ENCODE results near the gene ZRANB3. TPM values are rescaled to one million over a fixed set of nuclear protein-coding genes. Genes with fewer than 3 reads are reported as not detected.

ZRANB3 gene
- total and polyA plus RNA-seq, 9 donors, result 2.6 to 11.4 (median 7.1) TPM

GRCh38 chr2:135097532-135098231 is 433.3 kb downstream of the ZRANB3 start:
- Histone ChIP-seq H3K27me3 (no peaks in the 10 kb centered on the region), H3K4me1 (ENCODE audit: insufficient read depth) (peaks cover 1% of the 10 kb centered on the region), H3K9me3 (no peaks in the 10 kb centered on the region), H3K36me3 (no peaks in the 10 kb centered on the region), H3K4me3 (no peak overlapping the region), H3K27ac (no peak overlapping the region)
- no peak for DNase-seq
- no peak for TF ChIP-seq POLR2A (IDR thresholded peaks at IDR 0.05)
- TF ChIP-seq EP300 (IDR thresholded peaks at IDR 0.05), result no peak
- TF ChIP-seq, protein P1, sequence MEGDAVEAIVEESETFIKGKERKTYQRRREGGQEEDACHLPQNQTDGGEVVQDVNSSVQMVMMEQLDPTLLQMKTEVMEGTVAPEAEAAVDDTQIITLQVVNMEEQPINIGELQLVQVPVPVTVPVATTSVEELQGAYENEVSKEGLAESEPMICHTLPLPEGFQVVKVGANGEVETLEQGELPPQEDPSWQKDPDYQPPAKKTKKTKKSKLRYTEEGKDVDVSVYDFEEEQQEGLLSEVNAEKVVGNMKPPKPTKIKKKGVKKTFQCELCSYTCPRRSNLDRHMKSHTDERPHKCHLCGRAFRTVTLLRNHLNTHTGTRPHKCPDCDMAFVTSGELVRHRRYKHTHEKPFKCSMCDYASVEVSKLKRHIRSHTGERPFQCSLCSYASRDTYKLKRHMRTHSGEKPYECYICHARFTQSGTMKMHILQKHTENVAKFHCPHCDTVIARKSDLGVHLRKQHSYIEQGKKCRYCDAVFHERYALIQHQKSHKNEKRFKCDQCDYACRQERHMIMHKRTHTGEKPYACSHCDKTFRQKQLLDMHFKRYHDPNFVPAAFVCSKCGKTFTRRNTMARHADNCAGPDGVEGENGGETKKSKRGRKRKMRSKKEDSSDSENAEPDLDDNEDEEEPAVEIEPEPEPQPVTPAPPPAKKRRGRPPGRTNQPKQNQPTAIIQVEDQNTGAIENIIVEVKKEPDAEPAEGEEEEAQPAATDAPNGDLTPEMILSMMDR (IDR thresholded peaks at IDR 0.05), result no peak
- 96% methylated on average over 2 of the region's 2 CpGs for WGBS, 3 donors
- intact Hi-C loops (cut with DNase I), result no loop called here

DNA sequence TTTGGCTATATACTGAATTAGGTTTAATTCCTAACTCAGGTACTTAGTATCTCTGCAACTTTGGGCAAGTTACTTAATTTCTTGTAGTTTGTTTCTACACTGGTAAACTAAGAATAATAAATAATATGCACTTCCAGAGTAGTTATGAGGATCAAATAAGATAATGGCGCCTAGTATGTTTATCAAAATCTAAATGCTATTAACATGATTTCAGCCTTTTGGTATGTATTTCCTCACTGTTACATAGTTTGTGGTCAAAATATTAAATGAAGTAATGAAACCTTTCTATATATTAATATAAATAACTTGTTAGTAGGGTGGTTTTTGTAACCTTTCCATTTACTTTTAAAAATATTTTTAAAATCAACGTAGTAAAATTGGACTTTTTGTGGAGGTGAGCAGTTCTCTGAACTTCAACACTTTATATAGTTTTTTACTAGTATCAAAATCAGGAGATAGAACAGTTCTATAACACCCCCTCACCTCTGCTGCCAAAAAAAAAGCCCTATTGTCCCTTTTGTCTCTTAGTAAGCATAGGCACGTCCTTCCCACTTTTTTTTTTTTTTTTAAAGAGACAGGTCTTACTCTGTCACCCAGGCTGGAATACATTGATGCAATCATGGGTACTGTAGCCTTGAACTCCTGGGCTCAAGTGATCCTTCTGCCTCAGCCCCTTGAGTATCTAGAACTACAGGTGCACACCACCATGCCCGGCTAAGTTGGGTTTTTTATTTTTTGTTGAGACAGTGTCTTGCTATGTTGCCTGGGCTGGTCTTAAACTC is 434.2 kb downstream of the ZRANB3 start:
- Histone ChIP-seq H3K27me3 (no peaks in the 10 kb centered on the region), H3K4me1 (ENCODE audit: insufficient read depth) (peaks cover 1% of the 10 kb centered on the region), H3K4me3 (no peak overlapping the region), H3K9me3 (no peaks in the 10 kb centered on the region), H3K36me3 (no peaks in the 10 kb centered on the region), H3K27ac (no peak overlapping the region)
- TF ChIP-seq EP300 (IDR thresholded peaks at IDR 0.05) (no peak), POLR2A (IDR thresholded peaks at IDR 0.05) (no peak)
- TF ChIP-seq, protein P1 (IDR thresholded peaks at IDR 0.05), result no peak
- DNase-seq, result no peak
- intact Hi-C loops (cut with DNase I), result no loop called here
- 53 to 73% (median 65%) methylated on average over 4 of the region's 4 CpGs for WGBS, 3 donors

- no peaks in the 10 kb centered on the region for H3K36me3 ChIP-seq
- WGBS, 3 donors, result 95 to 98% (median 97%) methylated on average over 3 of the region's 3 CpGs
- no peaks in the 10 kb centered on the region for H3K27me3 ChIP-seq
- H3K9me3 ChIP-seq, result no peaks in the 10 kb centered on the region
- DNase-seq, result no peak
- no peak overlapping the region for H3K27ac ChIP-seq
- intact Hi-C loops (cut with DNase I), result no loop called here
- no peak overlapping the region for H3K4me3 ChIP-seq
- TF ChIP-seq POLR2A (IDR thresholded peaks at IDR 0.05) (no peak), EP300 (IDR thresholded peaks at IDR 0.05) (no peak)
- TF ChIP-seq, protein P1 (IDR thresholded peaks at IDR 0.05), result no peak
- peaks cover 1% of the 10 kb centered on the region for H3K4me1 ChIP-seq (ENCODE audit: insufficient read depth)
Measured at GRCh38 chr2:135095591-135095990, 435.4 kb downstream of the ZRANB3 start.

- WGBS, 3 donors, result 40 to 79% (median 49%) methylated on average over 2 of the region's 2 CpGs
- H3K9me3 ChIP-seq, result no peaks in the 10 kb centered on the region
- H3K27ac ChIP-seq, result no peak overlapping the region
- no peaks in the 10 kb centered on the region for H3K4me1 ChIP-seq (ENCODE audit: insufficient read depth)
- no peak for DNase-seq
- intact Hi-C loops (cut with DNase I), result no loop called here
- H3K4me3 ChIP-seq, result no peak overlapping the region
- no peaks in the 10 kb centered on the region for H3K27me3 ChIP-seq
- no peaks in the 10 kb centered on the region for H3K36me3 ChIP-seq
- TF ChIP-seq, protein P1 (IDR thresholded peaks at IDR 0.05), result no peak
- no peak for TF ChIP-seq POLR2A (IDR thresholded peaks at IDR 0.05)
- TF ChIP-seq EP300 (IDR thresholded peaks at IDR 0.05), result no peak
Measured at GRCh38 chr2:135094508-135094907, 436.5 kb downstream of the ZRANB3 start.

All from ovary (tissue), 9 donors.